ENCODE results near the gene TMPRSS7.

DNA sequence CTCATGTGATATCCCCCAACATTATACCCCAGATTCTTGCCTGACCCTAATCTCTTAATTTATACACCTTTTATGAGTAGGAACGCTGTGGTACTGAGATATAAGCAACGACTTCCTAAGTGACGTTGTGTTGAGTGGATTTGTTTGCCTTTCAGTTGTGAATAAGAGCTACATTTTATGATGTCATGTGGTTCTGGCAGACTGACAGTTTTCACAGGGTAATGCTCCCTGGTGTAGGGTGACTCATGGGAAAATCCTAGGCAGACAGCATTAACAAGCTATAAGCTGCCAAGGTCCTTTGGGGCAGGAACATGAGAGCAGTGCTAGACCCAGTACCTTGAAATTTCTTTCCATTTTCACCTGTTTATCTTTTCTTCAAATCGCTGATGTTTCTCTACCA is 62.8 kb downstream of the TMPRSS7 start:
- TF ChIP-seq CTCF (IDR thresholded peaks at IDR 0.05) (no peak), POLR2A (IDR thresholded peaks at IDR 0.05) (no peak)

All from uterus (tissue), 2 donors.